Inflammatory macrophage treated with lipopolysaccharide for 4 hours (primary cell): ENCODE results near the gene TMCC3.
"Not testable (repeated sequence)": the region's sequence is repeated elsewhere in the genome, so short reads cannot be mapped to it uniquely, and the experiment has no call there.

Experiments used
- DNase-seq: peaks from one replicate; pipeline ENCODE4 v3.0.0-alpha.2; 2020

TMCC3 gene

GRCh38 chr12:94561943-94562411 lies 88.4 kb downstream of the TMCC3 start:
- DNase-seq, result no peak

GRCh38 chr12:94560431-94561221 lies 89.7 kb downstream of the TMCC3 start:
- DNase-seq, result no peak

GRCh38 chr12:94558612-94559011 lies 91.7 kb downstream of the TMCC3 start:
- no peak for DNase-seq

GRCh38 chr12:94557746-94558295 lies 92.5 kb downstream of the TMCC3 start:
- DNase-seq, result peak; percentile 39

- no peak for DNase-seq
These were observed 94.7 kb downstream of the TMCC3 start for GRCh38 chr12:94555687-94556086.

- DNase-seq, result no peak
These were observed 96.5 kb downstream of the TMCC3 start for GRCh38 chr12:94553875-94554274.

GRCh38 chr12:94553130-94553519 lies 97.2 kb downstream of the TMCC3 start:
- DNase-seq, result peak; percentile 3

GRCh38 chr12:94551810-94552209 lies 98.5 kb downstream of the TMCC3 start:
- DNase-seq, result no peak

- DNase-seq, result peak; percentile 90
These were observed 99.4 kb downstream of the TMCC3 start for GRCh38 chr12:94550964-94551363.

GRCh38 chr12:94548833-94549232 lies 101.5 kb downstream of the TMCC3 start:
- not testable (repeated sequence) for DNase-seq

- DNase-seq, result peak; percentile 26
These were observed 104.2 kb downstream of the TMCC3 start for GRCh38 chr12:94545935-94546771.

GRCh38 chr12:94544355-94544754 lies 106.0 kb downstream of the TMCC3 start:
- no peak for DNase-seq

- no peak for DNase-seq
These were observed 112.0 kb downstream of the TMCC3 start for GRCh38 chr12:94538318-94538717.

- no peak for DNase-seq
These were observed 114.1 kb downstream of the TMCC3 start for GRCh38 chr12:94536040-94536965.

- no peak for DNase-seq
These were observed 114.8 kb downstream of the TMCC3 start for GRCh38 chr12:94535510-94535921.

- no peak for DNase-seq
These were observed 115.4 kb downstream of the TMCC3 start for GRCh38 chr12:94534774-94535509.

- DNase-seq, result no peak
These were observed 116.1 kb downstream of the TMCC3 start for GRCh38 chr12:94534278-94534677.

- peak; percentile 48 for DNase-seq
These were observed 117.6 kb downstream of the TMCC3 start for GRCh38 chr12:94532490-94533422.

- DNase-seq, result no peak
These were observed 119.1 kb downstream of the TMCC3 start for GRCh38 chr12:94531196-94531720.

GRCh38 chr12:94525951-94526350 lies 124.4 kb downstream of the TMCC3 start:
- DNase-seq, result peak; percentile 13
